H1 (cell line): ENCODE data around the gene FMO5. TPM values are rescaled to one million over a fixed set of nuclear protein-coding genes. Genes with fewer than 3 reads are reported as not detected.

Experiments
- KDM1A ChIP-seq: fragments of 200-600, 300-600 bp; sonication (generic); IDR thresholded peaks from 2 replicates; pipeline ENCODE4 v1.7.1; 2016; ENCODE audit warnings: mild to moderate bottlenecking, low read length, borderline replicate concordance
- RXRA ChIP-seq: IDR thresholded peaks from 2 replicates; pipeline ENCODE4 v1.6.1; 2011; ENCODE audit warnings: low read depth, mild to moderate bottlenecking, low read length, moderate library complexity; ENCODE audit not compliant: insufficient read depth
- SP1 ChIP-seq: IDR thresholded peaks from 2 replicates; pipeline ENCODE4 v1.6.1; 2011; ENCODE audit warnings: low read depth, low read length
- SP2 ChIP-seq: IDR thresholded peaks from 2 replicates; pipeline ENCODE4 v1.6.1; 2012; ENCODE audit warnings: mild to moderate bottlenecking, low read length, inconsistent platforms
- SP4 ChIP-seq: IDR thresholded peaks from 2 replicates; pipeline ENCODE4 v1.6.1; 2012; ENCODE audit warnings: low read length, inconsistent platforms
- TAF7 ChIP-seq: optimal IDR thresholded peaks from 2 replicates; pipeline ENCODE3; 2011; ENCODE audit warnings: low read depth, mild to moderate bottlenecking, inconsistent platforms, low read length, moderate library complexity, borderline replicate concordance
- ZNF274 ChIP-seq: IDR thresholded peaks from 2 replicates; pipeline ENCODE4 v1.7.0; 2012; ENCODE audit warnings: low read length, borderline replicate concordance; ENCODE audit errors: extremely low read depth
- polyA plus RNA-seq, 7 experiments: library from polyadenylated mRNA; depleted of rRNA in 3 of 7; stranded (reverse) in 5 of 7; unstranded in 2 of 7; fragments of >200 nt in 5 of 7; fragments of 200-250 nt in 2 of 7; gene quantifications; 1 replicate in 5 of 7; 2 replicates in 1 of 7; 4 replicates in 1 of 7; pipeline versions ENCODE4 v1.2.1 to v1.2.3, GENCODE V29; 2011 to 2013; ENCODE audit warnings: missing spikeins in 2 of 7, mixed read lengths in 2 of 7
- total RNA-seq: library from RNA; stranded (reverse); fragmentation: NEBNext Ultra II Directional; extraction: Animal tissue kit (Norgen Biotek cat#: 25700); gene quantifications from 2 replicates; pipeline ENCODE4 v1.2.1, GENCODE V29; 2021

Gene FMO5
- total and polyA plus RNA-seq, 2 of the 8 experiments (the other 6 are each of a cell fraction or from before 2014, with no cell fraction given) = 0.27 to 0.34 TPM

DNA sequence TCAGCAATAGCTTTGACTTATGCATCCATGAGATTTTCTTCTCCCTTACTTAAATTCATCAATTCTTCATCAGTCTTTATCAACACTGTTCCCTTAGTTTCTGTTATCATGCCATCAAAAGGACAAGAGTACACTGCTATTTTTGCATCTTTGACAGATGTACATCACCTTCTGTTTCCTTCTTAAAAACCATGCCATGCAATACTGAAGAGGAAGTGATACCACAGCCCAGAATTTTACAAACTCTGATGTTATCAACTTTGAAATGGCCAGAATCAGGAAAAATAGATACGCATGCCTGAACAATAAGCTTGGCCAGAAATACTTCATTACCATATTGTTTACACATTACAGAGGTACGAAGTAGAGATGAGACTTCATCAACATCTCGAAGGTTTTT, 21.1 kb downstream of the FMO5 start (continued):
- no peak for TF ChIP-seq SP1
- no peak for TF ChIP-seq KDM1A
- TF ChIP-seq ZNF274 = no peak
- TF ChIP-seq TAF7 = no peak
- TF ChIP-seq SP4 = no peak
- no peak for TF ChIP-seq SP2
- TF ChIP-seq RXRA = no peak
